Measurements from ENCODE around the gene THOP1.

The THOP1 gene

GRCh38 chr19:2762783-2763496 is 22.4 kb upstream of the THOP1 start:
- no peak for DNase-seq (ENCODE audit: low read depth)

GRCh38 chr19:2763687-2764086 is 21.6 kb upstream of the THOP1 start:
- no peak for DNase-seq (ENCODE audit: low read depth)

GRCh38 chr19:2764945-2765344 is 20.4 kb upstream of the THOP1 start:
- no peak for DNase-seq (ENCODE audit: low read depth)

- no peak for DNase-seq (ENCODE audit: low read depth)
Observed at GRCh38 chr19:2765376-2765775, 19.9 kb upstream of the THOP1 start.

GRCh38 chr19:2766594-2767372 is 18.5 kb upstream of the THOP1 start:
- no peak for DNase-seq (ENCODE audit: low read depth)

GRCh38 chr19:2767688-2768087 is 17.6 kb upstream of the THOP1 start:
- DNase-seq (ENCODE audit: low read depth), result no peak

GRCh38 chr19:2768365-2769132 is 16.8 kb upstream of the THOP1 start:
- DNase-seq (ENCODE audit: low read depth), result no peak

- DNase-seq (ENCODE audit: low read depth), result no peak
Observed at GRCh38 chr19:2769218-2769617, 16.1 kb upstream of the THOP1 start.

- DNase-seq (ENCODE audit: low read depth), result no peak
Observed at GRCh38 chr19:2770055-2771013, 15.0 kb upstream of the THOP1 start.

- DNase-seq (ENCODE audit: low read depth), result no peak
Observed at GRCh38 chr19:2771786-2772674, 13.3 kb upstream of the THOP1 start.

- DNase-seq (ENCODE audit: low read depth), result no peak
Observed at GRCh38 chr19:2774083-2774679, 11.1 kb upstream of the THOP1 start.

GRCh38 chr19:2774953-2775555 is 10.2 kb upstream of the THOP1 start:
- DNase-seq (ENCODE audit: low read depth), result no peak

GRCh38 chr19:2775556-2776430 is 9.5 kb upstream of the THOP1 start:
- peak; percentile 68 for DNase-seq (ENCODE audit: low read depth)

GRCh38 chr19:2777952-2778683 is 7.2 kb upstream of the THOP1 start:
- DNase-seq (ENCODE audit: low read depth), result no peak

- DNase-seq (ENCODE audit: low read depth), result no peak
Observed at GRCh38 chr19:2779121-2779740, 6.1 kb upstream of the THOP1 start.

- DNase-seq (ENCODE audit: low read depth), result no peak
Observed at GRCh38 chr19:2780284-2780683, 5.0 kb upstream of the THOP1 start.

- DNase-seq (ENCODE audit: low read depth), result no peak
Observed at GRCh38 chr19:2782329-2782935, 2.9 kb upstream of the THOP1 start.
